Peyer's patch (tissue), 4 donors: Measurements from ENCODE around the gene CCN6.
"Not testable (repeated sequence)": the region's sequence is repeated elsewhere in the genome, so short reads cannot be mapped to it uniquely, and the experiment has no call there.

Experiments used
- CTCF ChIP-seq, 6 experiments: fragments of 450-650 bp in 4 of 6; fragments of 200-600 bp in 2 of 6; sonication (generic) in 1 of 6; IDR thresholded peaks; one replicate each; pipeline ENCODE4 v1.5.1; 2017 to 2019; ENCODE audit warnings: antibody characterized with exemption in 6 of 6, mild to moderate bottlenecking in 3 of 6, moderate library complexity in 1 of 6
- POLR2A ChIP-seq, 2 donors: fragments of 450-650 bp; IDR thresholded peaks; one replicate each; pipeline ENCODE4 v1.5.1; 2017; ENCODE audit warnings: antibody characterized with exemption in 2 of 2, mild to moderate bottlenecking in 2 of 2, moderate library complexity in 2 of 2

GRCh38 chr6:112106026-112106425, 52.1 kb downstream of the CCN6 start:
- TF ChIP-seq POLR2A, CTCF (IDR thresholded peaks at IDR 0.05): not testable (repeated sequence)
